ENCODE results near the gene PARS2.

Gene PARS2

DNA sequence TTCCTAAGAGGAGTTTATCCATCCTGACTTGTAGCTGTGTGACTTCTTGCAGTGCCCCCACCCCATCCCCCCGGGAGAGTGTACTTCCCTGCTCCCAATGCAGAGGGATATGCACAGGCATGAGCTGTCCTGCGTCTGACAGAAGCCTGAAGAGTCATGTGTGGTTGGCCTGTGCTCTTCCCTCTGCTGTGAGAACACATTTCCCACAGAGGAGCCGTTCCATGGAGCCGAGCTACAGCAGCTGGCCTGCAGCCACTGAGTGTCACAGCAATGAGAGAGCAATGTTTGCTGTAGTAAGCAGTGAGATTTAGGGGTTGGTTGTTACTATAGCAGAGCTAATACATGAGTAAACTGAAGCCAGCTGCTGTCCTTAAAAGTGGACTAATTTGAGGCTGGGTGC lies 22.0 kb downstream of the PARS2 start:
- no peak overlapping the region for H3K4me3 ChIP-seq
- peaks cover 21% of the 10 kb centered on the region; the same call in 1 of the 2 replicates for H4K20me1 ChIP-seq
- H3K9me3 ChIP-seq = no peaks in the 10 kb centered on the region
- H3K27ac ChIP-seq = no peak overlapping the region
- peaks cover 77% of the 10 kb centered on the region for H3K36me3 ChIP-seq
- no peak overlapping the region for H3K4me2 ChIP-seq
- H3K27me3 ChIP-seq = no peaks in the 10 kb centered on the region
- no peak overlapping the region for H3K9ac ChIP-seq
- no peaks in the 10 kb centered on the region for H3K4me1 ChIP-seq
- no peak for TF ChIP-seq Cebpa-rat (IDR thresholded peaks at IDR 0.05)

DNA sequence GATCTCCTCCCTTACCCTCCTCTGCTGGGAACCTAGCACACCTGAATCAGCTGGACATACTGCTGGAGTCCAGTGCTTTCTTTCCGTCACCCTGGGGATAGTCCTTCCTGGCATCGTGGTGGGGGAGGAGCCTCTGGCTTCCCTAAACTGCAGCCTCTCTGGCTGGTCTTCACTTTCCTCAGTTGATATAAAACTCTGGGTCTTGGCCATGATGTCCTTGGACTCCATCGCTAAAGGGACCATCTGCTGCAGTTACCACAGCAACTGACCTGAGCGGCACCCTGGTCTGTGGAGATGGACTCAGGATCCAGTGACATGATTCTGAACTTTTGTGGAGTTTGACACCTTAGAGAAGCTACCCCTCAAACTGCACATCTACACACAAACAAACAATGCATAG lies 22.8 kb downstream of the PARS2 start:
- TF ChIP-seq Cebpa-rat (IDR thresholded peaks at IDR 0.05) = no peak

DNA sequence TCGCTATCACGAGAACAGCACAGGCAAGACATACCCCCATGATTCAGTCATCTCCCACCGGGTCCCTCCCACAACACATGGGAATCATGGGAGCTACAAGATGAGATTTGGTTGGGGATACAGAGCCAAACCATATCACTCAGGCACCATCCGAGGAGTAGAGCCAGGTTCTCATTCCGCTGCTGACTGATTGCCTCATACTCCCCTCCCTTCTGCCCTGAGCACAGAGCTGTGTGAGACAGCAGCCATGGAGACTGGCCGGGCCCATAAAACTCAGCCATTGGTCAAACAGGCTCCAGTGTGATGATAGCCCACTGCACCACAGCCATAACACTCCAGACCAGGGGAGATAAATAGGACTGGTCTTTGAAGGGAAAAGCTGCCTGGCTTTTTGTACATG lies 26.1 kb downstream of the PARS2 start:
- Histone ChIP-seq H3K36me3 (peaks cover 100% of the 10 kb centered on the region), H3K4me3 (no peak overlapping the region), H4K20me1 (peaks cover 13% of the 10 kb centered on the region; the same call in 1 of the 2 replicates), H3K27ac (no peak overlapping the region), H3K9ac (no peak overlapping the region), H3K27me3 (no peaks in the 10 kb centered on the region), H3K9me3 (no peaks in the 10 kb centered on the region), H3K4me2 (no peak overlapping the region), H3K4me1 (no peaks in the 10 kb centered on the region)
- no peak for TF ChIP-seq Cebpa-rat (IDR thresholded peaks at IDR 0.05)

More for the DNA sequence above, 22.8 kb downstream of the PARS2 start:
- Histone ChIP-seq H3K27ac (no peak overlapping the region), H3K4me3 (no peak overlapping the region), H3K4me2 (no peak overlapping the region), H3K27me3 (no peaks in the 10 kb centered on the region), H4K20me1 (peaks cover 21% of the 10 kb centered on the region; the same call in 1 of the 2 replicates), H3K9ac (no peak overlapping the region), H3K9me3 (no peaks in the 10 kb centered on the region), H3K36me3 (peaks cover 85% of the 10 kb centered on the region), H3K4me1 (no peaks in the 10 kb centered on the region)

DNA sequence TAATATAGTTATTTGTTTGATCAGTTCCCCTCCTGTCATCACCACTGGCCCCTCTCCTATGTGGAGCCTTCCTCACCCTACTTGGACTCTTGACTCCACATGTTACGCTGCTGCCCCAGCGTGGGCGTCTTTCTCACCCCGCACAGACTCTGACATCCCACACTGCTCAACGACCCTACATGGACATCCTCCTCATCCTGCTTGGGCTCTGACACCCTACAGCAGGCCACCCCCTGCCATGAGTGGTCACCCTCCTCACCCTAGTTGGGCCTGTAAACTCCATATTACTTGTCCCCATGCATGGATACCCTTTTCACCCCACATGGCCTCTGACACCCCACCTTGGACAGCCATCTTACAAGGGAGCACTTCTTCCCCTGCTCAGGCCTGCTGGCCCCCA lies 27.6 kb downstream of the PARS2 start:
- no peaks in the 10 kb centered on the region for H3K27me3 ChIP-seq
- no peak overlapping the region for H3K4me2 ChIP-seq
- 0 out of 2 replicates have a peak, but pooled peaks cover 5% of the 10 kb centered on the region for H4K20me1 ChIP-seq
- H3K27ac ChIP-seq = no peak overlapping the region
- H3K9me3 ChIP-seq = no peaks in the 10 kb centered on the region
- no peak overlapping the region for H3K9ac ChIP-seq
- H3K4me3 ChIP-seq = no peak overlapping the region
- no peaks in the 10 kb centered on the region for H3K4me1 ChIP-seq
- no peak for TF ChIP-seq Cebpa-rat (IDR thresholded peaks at IDR 0.05)
- peaks cover 100% of the 10 kb centered on the region for H3K36me3 ChIP-seq

DNA sequence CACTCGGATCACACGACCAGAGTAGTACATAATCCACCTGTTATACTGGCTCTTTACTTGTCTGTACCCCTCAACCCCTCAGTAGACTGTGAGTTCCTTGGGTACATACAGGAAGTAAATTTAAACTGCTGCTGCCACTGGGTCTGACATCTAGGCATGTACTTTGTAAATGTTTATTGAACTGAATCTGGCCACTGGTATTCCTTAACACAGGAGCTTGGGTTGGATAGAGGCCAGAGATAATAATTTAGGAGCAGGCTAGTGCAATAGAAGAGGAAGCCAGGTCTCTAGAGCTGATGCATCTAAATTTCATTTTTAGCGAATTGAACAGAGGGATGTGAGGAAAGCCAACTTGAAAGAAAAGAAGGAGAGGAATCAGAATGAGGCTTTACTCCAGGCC lies 36.3 kb downstream of the PARS2 start:
- Histone ChIP-seq H3K9ac (no peak overlapping the region), H3K27me3 (no peaks in the 10 kb centered on the region), H3K27ac (no peak overlapping the region), H3K4me2 (no peak overlapping the region), H3K4me3 (no peak overlapping the region), H3K4me1 (no peaks in the 10 kb centered on the region), H3K9me3 (no peaks in the 10 kb centered on the region), H3K36me3 (peaks cover 97% of the 10 kb centered on the region), H4K20me1 (no peaks in the 10 kb centered on the region)
- no peak for TF ChIP-seq Cebpa-rat (IDR thresholded peaks at IDR 0.05)

DNA sequence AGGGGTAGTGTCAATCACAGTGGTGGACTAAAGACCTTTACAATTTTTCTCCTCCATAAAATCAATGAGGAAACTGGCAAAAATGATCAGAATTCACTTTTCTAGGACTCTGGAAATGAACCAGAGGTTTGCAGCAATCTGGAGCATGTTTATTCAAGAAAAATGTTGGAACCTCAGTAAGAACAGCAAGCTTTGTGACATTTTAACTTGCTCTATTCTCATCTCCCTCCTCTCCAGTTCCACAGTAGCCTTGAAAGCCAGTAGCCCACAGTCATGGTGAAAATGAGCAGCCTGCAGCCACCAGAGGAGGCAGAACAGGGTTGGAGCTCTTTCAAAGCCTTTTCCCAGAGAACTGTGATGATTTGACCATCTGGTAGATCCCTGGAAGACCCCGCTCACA lies 39.6 kb downstream of the PARS2 start:
- no peak for TF ChIP-seq Cebpa-rat (IDR thresholded peaks at IDR 0.05)
- Histone ChIP-seq H4K20me1 (peaks cover 4% of the 10 kb centered on the region; the same call in 1 of the 2 replicates), H3K36me3 (peaks cover 97% of the 10 kb centered on the region)

DNA sequence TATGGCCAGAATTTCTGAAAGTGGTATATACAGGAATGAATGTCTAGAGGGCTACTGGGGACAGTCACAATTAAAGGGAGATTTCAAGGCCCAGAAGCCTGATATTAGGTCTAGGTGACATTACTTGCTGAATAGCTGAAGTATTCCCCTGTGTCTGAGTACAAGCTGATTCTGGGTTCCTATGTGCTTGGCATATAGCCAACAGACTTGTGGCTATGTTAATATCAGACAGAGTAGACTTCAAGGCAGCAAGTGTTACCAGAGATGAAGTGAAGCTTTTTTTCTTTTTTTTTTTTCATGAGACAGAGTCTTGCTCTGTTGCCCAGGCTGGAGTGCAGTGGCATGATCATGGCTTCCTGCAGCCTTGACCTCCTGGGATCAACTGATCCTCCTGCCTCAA lies 40.3 kb downstream of the PARS2 start:
- Histone ChIP-seq H3K36me3 (peaks cover 97% of the 10 kb centered on the region), H3K27ac (no peak overlapping the region)
- no peak for TF ChIP-seq Cebpa-rat (IDR thresholded peaks at IDR 0.05)

More for the DNA sequence above, 39.6 kb downstream of the PARS2 start:
- Histone ChIP-seq H3K9ac (no peak overlapping the region), H3K27ac (no peak overlapping the region), H3K4me2 (no peak overlapping the region), H3K27me3 (no peaks in the 10 kb centered on the region), H3K4me1 (no peaks in the 10 kb centered on the region), H3K4me3 (no peak overlapping the region), H3K9me3 (no peaks in the 10 kb centered on the region)

DNA sequence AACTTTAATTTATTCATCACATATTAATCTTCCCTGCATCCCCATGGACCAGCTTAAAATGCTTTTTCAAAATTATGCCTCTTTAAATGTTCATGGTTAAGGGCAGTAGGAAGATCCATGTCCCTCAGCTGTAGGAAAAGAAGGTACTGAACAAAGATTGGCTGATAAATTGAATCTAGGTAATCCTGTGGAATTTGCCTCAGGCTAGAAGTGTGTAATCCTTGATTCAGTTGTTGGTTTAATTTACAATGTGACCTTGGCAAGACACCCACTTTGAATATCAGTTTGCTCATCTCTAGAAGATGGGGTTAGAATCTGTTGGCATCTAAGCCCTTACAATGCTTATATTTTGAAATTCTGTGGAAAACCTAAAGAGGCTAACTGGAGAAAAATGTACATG lies 42.6 kb downstream of the PARS2 start:
- Histone ChIP-seq H3K27ac (no peak overlapping the region), H3K36me3 (peaks cover 90% of the 10 kb centered on the region), H4K20me1 (peaks cover 5% of the 10 kb centered on the region; the same call in 1 of the 2 replicates), H3K9me3 (no peaks in the 10 kb centered on the region), H3K27me3 (no peaks in the 10 kb centered on the region), H3K9ac (no peak overlapping the region), H3K4me3 (no peak overlapping the region), H3K4me1 (peaks cover 4% of the 10 kb centered on the region), H3K4me2 (no peak overlapping the region)
- TF ChIP-seq Cebpa-rat (IDR thresholded peaks at IDR 0.05) = no peak

More for the DNA sequence above, 40.3 kb downstream of the PARS2 start:
- H3K9ac ChIP-seq = no peak overlapping the region
- H3K9me3 ChIP-seq = no peaks in the 10 kb centered on the region
- H3K4me2 ChIP-seq = no peak overlapping the region
- peaks cover 5% of the 10 kb centered on the region; the same call in 1 of the 2 replicates for H4K20me1 ChIP-seq
- H3K4me3 ChIP-seq = no peak overlapping the region
- H3K4me1 ChIP-seq = no peaks in the 10 kb centered on the region
- H3K27me3 ChIP-seq = no peaks in the 10 kb centered on the region

DNA sequence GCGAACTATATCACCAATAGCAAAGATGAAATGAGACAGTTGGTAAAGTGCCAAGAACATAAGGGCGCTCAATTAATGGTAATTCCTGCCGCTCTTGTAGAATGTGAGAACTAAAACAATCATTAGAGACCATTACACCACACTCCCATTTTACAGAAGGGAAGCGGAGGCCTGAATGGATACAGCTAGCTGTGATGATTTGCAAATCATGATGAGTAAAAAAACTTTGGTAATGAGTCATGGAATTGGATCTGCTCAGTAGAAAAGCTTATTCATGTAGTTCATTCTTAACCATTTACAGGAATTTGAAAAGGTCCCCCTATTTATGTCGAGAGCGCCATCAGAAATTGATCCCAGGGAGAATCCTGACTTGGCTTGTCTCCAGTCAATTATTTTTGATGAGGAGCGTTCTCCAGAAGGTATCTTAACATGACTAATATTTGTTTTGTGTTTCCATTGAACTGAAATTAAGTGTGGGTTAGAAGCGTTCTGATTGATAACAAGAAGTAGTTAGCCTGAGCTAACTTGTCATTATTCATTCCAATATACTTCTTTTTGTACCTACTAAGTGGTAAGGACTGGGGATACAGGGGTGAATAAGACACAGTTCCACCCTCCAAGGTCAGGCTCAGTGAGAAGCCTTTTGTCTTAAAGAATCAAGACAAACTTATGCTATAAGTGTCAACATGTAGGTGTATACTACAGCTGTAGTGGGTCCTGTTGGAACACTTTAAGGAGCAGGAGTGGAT lies 47.9 kb downstream of the PARS2 start:
- Histone ChIP-seq H3K9me3 (no peaks in the 10 kb centered on the region), H3K4me3 (peak overlapping the region; percentile 83), H3K4me2 (peak overlapping the region; percentile 84), H3K27ac (peak overlapping the region; percentile 82), H3K36me3 (peaks cover 41% of the 10 kb centered on the region), H3K9ac (peak overlapping the region; percentile 85), H4K20me1 (peaks cover 5% of the 10 kb centered on the region; the same call in 1 of the 2 replicates), H3K27me3 (no peaks in the 10 kb centered on the region), H3K4me1 (peaks cover 16% of the 10 kb centered on the region)
- no peak for TF ChIP-seq Cebpa-rat (IDR thresholded peaks at IDR 0.05)

DNA sequence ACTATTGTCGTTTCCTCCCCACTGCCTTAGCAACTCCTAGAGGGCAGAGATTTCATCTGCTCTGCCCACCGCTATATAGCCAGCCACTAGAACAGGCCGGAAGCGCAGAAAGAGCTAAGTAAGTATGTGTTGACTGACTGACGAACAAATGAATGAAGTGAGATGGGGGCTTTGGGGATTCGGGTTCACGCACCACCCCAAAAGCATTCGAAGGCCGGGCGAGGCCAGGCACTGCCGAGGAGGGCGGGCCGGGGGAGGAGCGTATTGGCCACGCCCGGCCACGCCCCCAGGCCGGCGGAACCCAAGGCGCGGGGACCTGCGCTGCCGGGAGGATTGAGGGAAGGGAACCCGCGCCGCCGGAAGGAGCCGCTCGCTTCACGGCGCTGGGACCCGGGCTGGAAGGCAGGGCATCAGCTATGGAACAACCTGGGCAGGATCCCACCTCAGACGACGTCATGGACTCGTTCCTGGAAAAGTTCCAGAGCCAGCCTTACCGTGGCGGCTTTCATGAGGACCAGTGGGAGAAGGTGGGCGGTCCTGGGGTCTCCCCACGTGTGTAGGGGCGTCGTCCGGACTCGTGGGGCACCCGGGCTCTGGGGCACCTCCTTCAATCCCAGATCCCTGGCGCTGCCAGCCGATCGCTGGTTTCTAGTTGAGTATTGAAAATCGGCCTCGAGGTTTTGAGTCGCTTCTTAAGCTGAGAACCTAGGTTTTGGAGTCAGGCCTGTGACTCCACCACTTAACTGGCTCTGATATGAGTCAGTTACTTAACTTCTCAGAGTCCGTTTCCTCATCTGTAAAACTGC lies 48.6 kb downstream of the PARS2 start, which contains the start of gene TTC4:
Gene TTC4 (plus strand): TSS at position 369 of the 806 bp plus-strand sequence. CDS start 48 bp downstream, at position 417.
- Histone ChIP-seq H3K36me3 (peaks cover 33% of the 10 kb centered on the region), H3K4me3 (peak within 1 kb of the TSS; percentile 83), H3K9me3 (no peaks in the 10 kb centered on the region), H3K27ac (peak within 1 kb of the TSS; percentile 82), H3K4me1 (peaks cover 16% of the 10 kb centered on the region), H3K9ac (peak within 1 kb of the TSS; percentile 85), H3K4me2 (peak within 1 kb of the TSS; percentile 84), H4K20me1 (peaks cover 5% of the 10 kb centered on the region; the same call in 1 of the 2 replicates), H3K27me3 (no peaks in the 10 kb centered on the region)
- no peak for TF ChIP-seq Cebpa-rat (IDR thresholded peaks at IDR 0.05)
